HFF-Myc (cell line): Measurements from ENCODE around the gene TARBP1.
"Not testable (repeated sequence)": the region's sequence is repeated elsewhere in the genome, so short reads cannot be mapped to it uniquely, and the experiment has no call there.

Source experiments
- DNase-seq: peaks from one replicate; pipeline ENCODE4 v3.0.0-alpha.2; 2011; ENCODE audit warnings: low read depth; ENCODE audit errors: extremely low read depth
- H3K4me3 ChIP-seq: replicated peaks from 2 replicates; pipeline ENCODE4 v1.5.1; 2011; ENCODE audit warnings: low read depth, mild to moderate bottlenecking, control low read depth, low read length
- TF ChIP-seq, protein P1 (sequence below): IDR thresholded peaks from 2 replicates; pipeline ENCODE4 v1.5.1; 2012; ENCODE audit warnings: mild to moderate bottlenecking, low read depth, low read length, control low read depth; ENCODE audit errors: missing control alignments

TARBP1 gene

DNA sequence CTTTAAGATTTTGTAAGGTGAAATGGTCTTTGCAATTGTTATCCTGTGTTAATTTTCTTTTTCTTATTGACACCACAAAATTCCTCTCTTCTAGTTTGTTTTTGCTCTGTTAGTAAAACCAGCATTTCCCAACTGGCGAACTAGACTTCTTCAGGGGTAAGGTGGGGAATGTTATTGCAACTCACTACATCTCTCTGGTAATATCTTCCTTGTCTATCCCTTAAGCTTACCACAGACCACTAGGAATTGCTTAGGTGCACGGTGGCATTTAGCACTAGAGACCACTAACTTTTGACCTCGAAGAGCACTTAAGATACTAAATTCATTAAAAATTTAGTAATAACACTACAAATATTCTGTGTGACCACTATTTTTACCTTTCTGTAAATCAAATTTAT lies 109.9 kb downstream of the TARBP1 start:
- no peak overlapping the region for H3K4me3 ChIP-seq
- no peak for DNase-seq
- TF ChIP-seq, protein P1, sequence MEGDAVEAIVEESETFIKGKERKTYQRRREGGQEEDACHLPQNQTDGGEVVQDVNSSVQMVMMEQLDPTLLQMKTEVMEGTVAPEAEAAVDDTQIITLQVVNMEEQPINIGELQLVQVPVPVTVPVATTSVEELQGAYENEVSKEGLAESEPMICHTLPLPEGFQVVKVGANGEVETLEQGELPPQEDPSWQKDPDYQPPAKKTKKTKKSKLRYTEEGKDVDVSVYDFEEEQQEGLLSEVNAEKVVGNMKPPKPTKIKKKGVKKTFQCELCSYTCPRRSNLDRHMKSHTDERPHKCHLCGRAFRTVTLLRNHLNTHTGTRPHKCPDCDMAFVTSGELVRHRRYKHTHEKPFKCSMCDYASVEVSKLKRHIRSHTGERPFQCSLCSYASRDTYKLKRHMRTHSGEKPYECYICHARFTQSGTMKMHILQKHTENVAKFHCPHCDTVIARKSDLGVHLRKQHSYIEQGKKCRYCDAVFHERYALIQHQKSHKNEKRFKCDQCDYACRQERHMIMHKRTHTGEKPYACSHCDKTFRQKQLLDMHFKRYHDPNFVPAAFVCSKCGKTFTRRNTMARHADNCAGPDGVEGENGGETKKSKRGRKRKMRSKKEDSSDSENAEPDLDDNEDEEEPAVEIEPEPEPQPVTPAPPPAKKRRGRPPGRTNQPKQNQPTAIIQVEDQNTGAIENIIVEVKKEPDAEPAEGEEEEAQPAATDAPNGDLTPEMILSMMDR: no peak

DNA sequence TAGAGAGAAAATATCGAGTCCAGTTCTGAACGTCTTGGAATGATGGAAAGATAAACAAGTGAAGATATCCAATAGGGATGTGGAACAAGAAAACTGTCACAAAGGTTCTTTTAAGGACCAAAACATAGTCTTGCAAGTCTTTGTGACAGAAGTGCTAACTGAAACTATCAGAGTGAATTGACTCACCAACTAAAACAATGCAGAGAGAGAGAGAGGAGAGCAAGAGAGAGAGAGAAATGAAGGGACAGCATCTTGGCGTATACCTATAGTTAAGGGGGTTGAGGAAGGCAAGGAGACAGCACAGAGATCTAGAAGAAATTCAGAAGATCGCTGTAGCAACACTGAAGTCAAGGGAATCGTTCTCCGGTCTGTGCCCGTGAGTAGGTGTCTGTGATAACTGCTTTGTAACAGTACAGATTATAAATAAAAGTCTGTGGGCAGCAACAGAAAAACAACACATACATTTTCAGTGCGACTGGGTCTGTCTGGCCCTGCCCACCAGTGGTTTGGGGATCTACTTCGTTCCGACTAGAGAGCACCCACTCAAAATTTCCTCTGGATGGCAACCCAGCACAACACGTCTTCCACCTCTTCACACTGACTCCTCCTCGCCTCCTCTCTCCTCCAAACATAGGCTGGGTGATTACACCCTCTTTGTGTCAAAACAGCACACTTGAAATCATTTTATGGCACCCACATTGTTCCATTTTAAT lies 110.5 kb downstream of the TARBP1 start:
- TF ChIP-seq, protein P1: no peak
- no peak overlapping the region for H3K4me3 ChIP-seq
- DNase-seq: no peak

DNA sequence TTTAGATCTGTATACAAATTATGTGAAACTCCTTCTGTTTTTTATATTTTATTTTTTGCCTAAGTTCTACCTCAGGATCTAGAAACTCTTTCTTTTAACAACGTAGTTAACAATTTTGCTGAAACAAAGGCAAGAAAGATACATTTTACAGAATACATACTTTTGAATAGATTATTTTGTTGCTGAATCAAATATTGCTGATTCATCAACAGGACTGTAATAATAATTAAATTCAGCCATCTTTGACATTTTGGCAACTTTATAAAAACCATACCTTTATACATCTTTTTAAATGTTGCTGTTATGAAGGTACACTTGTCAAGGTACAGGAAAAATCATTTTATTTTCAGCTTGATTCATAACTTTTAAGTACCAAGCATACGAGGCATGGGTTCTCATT lies 116.4 kb downstream of the TARBP1 start:
- TF ChIP-seq, protein P1: no peak
- no peak overlapping the region for H3K4me3 ChIP-seq
- DNase-seq: no peak

DNA sequence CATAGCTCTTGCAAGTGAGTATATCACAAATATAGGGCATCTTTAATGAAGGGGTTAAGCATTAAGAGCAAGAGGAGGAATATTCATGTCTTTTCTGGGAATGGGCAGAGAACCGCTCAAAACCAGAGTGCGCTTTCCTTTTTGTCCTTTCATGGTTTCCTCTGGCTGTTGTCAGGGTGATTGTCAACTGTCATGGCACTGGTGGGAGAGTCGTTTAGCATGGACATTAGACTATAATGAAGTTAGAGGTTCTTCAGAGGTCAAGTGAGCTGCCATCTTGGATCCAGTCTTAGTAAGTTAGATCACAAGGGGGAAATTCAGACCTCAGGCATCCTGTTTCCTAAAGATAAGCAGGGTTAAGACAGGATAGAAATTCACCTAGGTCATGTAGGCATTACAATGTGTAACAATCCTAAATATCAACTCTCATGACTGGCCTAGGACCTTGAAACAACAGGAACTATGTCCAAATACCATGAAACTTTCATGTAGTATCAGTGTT lies 117.8 kb downstream of the TARBP1 start:
- no peak for DNase-seq
- TF ChIP-seq, protein P1: no peak
- H3K4me3 ChIP-seq: no peak overlapping the region

DNA sequence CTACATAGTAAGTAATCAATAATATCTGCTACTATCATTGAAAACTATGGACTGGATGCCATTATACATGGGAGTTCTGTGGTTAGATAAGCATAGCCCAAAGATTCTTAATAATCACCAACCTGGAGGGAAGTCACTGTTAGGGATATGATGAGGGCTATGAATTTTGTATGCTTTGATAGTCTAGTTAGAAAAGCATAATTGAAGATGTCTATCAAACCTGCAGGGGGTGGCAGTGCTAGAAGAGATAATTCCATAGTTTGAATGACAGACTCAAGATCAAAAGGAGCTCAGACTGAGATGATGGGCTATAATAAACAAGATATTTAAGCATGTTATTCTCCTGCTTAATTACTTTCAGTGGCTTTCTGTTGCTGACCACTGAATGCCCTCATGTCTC lies 121.1 kb downstream of the TARBP1 start:
- H3K4me3 ChIP-seq: no peak overlapping the region
- DNase-seq: no peak

DNA sequence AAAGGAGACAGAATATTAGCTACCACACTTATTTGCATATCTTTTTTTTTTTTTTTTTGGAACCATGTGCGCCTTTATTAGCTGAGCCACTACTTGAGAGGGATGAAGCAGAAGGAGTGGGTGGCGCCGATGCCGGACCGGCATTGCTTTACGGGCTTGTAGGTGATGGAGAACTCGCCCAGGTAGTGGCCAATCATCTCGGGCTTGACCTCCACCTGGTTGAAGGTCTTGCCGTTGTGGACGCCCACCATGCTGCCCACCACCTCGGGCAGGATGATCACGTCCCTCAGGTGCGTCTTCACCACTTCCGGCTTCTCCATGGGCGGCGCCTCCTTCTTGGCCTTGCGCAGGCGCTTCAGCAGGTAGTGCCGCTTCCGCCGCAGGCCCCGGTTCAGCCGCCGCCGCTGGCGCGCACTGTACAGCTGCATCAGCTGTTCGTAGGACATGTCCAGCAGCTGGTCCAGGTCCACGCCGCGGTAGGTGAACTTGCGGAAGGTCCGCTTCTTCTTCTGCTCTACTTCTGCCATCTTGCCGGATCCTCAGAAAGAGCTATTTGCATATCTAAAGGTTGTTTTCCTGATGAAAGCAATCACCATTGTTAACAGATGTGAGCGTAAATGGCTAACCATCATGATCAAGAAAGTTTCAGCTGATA lies 122.2 kb downstream of the TARBP1 start:
- H3K4me3 ChIP-seq: peak overlapping the region; percentile 14; the same call in 1 of the 2 replicates
- not testable (repeated sequence) for DNase-seq

More for the DNA sequence above, 121.1 kb downstream of the TARBP1 start:
- TF ChIP-seq, protein P1: no peak

DNA sequence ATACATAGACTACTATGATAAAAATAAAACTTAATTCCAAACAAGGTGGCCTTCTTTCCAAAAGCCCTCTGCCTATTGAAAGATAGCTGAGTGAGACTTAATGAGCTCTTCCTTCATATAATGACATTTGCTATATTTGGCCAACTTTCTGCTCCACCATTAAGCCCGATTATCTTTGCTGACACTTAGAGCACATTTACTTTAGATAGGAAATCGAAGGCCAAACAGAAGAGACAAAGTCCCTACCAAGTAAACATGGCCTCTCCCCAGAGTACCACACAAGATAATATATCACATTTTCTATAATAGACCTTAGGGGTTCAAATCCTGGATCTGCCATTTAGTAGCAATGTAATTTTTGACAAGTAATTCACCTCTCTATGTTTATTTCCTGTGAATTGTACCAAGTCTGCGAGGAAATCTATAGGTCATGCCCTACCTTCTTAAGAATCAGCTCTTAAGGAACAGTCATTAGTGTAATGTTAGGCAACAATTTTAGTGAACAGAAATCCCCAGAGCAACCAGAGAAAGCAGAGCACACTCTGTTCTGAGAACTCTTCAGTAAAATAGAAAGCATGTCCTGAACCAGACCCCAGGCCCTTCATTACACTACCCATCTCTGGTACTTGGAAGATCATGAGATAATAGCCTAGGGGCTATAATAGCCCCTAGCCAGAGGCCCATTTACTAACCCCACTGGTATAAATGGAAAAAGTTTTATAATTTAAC lies 123.0 kb downstream of the TARBP1 start:
- TF ChIP-seq, protein P1: no peak
- no peak for DNase-seq
- no peak overlapping the region for H3K4me3 ChIP-seq
